Endothelial cell of umbilical vein (primary cell): ENCODE data around the gene LTN1.

Experiments used
- EZH2 ChIP-seq: IDR thresholded peaks from 2 replicates; pipeline ENCODE4 v1.6.1; 2012; ENCODE audit warnings: borderline replicate concordance, low read depth, mild to moderate bottlenecking, moderate library complexity, low read length, inconsistent platforms; ENCODE audit not compliant: severe bottlenecking
- GATA2 ChIP-seq: IDR thresholded peaks from 2 replicates; pipeline ENCODE4 v1.7.0; 2011; ENCODE audit warnings: low read depth, mild to moderate bottlenecking, moderate library complexity, mixed read lengths, low read length; ENCODE audit not compliant: insufficient read length, insufficient read depth
- POLR2A ChIP-seq: IDR thresholded peaks from 2 replicates; pipeline ENCODE4 v1.6.1; 2012; ENCODE audit warnings: low read depth, mild to moderate bottlenecking, control low read depth, low read length
- POLR2AphosphoS5 ChIP-seq: IDR thresholded peaks from 2 replicates; pipeline ENCODE4 v1.6.1; 2012; ENCODE audit warnings: low read depth, mild to moderate bottlenecking, control low read depth, low read length, moderate library complexity; ENCODE audit not compliant: insufficient read depth
- TF ChIP-seq, protein P1 (sequence below), 2 donors: IDR thresholded peaks; 1 replicate in 1 of 2; 2 replicates in 1 of 2; pipeline ENCODE4 v1.5.1; 2011; ENCODE audit warnings: low read length in 2 of 2, mild to moderate bottlenecking in 2 of 2, moderate library complexity in 2 of 2, control low read depth in 1 of 2, inconsistent platforms in 1 of 2, low read depth in 1 of 2; ENCODE audit not compliant: insufficient read depth in 1 of 2; ENCODE audit errors: extremely low read depth in 1 of 2

DNA sequence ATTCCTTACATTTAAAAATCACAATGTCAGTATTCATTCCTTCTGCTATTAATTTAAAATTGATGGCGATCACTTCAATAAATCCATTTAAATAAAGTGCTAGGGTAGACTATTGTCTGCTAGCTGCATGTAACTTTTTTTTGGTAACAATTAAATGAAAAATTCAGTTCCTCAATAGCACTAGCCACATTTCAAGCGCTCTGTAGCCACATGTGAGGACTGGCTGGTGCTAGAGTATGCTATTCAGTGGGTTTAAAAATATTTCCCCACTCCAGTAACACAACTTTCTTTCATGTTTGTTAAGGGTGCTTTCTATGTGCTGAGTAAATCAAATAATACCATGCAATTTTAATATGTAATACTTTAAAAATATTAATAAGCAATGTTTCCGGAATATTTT, 108.2 kb downstream of the LTN1 start:
- TF ChIP-seq, protein P1, sequence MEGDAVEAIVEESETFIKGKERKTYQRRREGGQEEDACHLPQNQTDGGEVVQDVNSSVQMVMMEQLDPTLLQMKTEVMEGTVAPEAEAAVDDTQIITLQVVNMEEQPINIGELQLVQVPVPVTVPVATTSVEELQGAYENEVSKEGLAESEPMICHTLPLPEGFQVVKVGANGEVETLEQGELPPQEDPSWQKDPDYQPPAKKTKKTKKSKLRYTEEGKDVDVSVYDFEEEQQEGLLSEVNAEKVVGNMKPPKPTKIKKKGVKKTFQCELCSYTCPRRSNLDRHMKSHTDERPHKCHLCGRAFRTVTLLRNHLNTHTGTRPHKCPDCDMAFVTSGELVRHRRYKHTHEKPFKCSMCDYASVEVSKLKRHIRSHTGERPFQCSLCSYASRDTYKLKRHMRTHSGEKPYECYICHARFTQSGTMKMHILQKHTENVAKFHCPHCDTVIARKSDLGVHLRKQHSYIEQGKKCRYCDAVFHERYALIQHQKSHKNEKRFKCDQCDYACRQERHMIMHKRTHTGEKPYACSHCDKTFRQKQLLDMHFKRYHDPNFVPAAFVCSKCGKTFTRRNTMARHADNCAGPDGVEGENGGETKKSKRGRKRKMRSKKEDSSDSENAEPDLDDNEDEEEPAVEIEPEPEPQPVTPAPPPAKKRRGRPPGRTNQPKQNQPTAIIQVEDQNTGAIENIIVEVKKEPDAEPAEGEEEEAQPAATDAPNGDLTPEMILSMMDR (IDR thresholded peaks at IDR 0.05; ENCODE audit: extremely low read depth in 1 of 2, insufficient read depth in 1 of 2, low read depth in 1 of 2, low read length in 2 of 2), result no peak
- TF ChIP-seq EZH2 (no peak), GATA2 (no peak), POLR2A (no peak), POLR2AphosphoS5 (no peak)
